Lung (tissue), 12 donors: ENCODE results near the gene PPP2R2C. TPM values are rescaled to one million over a fixed set of nuclear protein-coding genes. Genes with fewer than 3 reads are reported as not detected.

Experiments
- ATAC-seq: fragments of 200-7000 bp; cut with Tn5 transposase; one replicate; pipeline ENCODE4 v1.9.1; 2020; ENCODE audit warnings: moderate number of reproducible peaks; ENCODE audit not compliant: insufficient read depth, low FRiP score
- DNase-seq, 3 donors: peaks; one replicate each; pipeline ENCODE4 v3.0.0-alpha.2; 2013 to 2017
- H3K27ac ChIP-seq, 2 donors: one replicate each; pipeline ENCODE4 v1.5.1; 2013; ENCODE audit warnings: mild to moderate bottlenecking in 2 of 2, moderate library complexity in 2 of 2, control low read depth in 1 of 2, inconsistent platforms in 1 of 2, low read depth in 1 of 2, low read length in 1 of 2
- H3K27me3 ChIP-seq, 3 donors: one replicate each; pipeline ENCODE4 v1.5.1; 2013; ENCODE audit warnings: low read length in 2 of 3; ENCODE audit not compliant: control insufficient read depth in 3 of 3, insufficient read depth in 3 of 3
- H3K36me3 ChIP-seq, 4 donors: one replicate each; pipeline ENCODE4 v1.5.1; 2013; ENCODE audit warnings: low read length in 4 of 4, mild to moderate bottlenecking in 1 of 4, moderate library complexity in 1 of 4; ENCODE audit not compliant: control insufficient read depth in 4 of 4, insufficient read depth in 4 of 4
- H3K4me1 ChIP-seq, 5 donors: one replicate each; pipeline ENCODE4 v1.5.1; 2013; ENCODE audit warnings: low read length in 5 of 5, mild to moderate bottlenecking in 2 of 5, moderate library complexity in 1 of 5; ENCODE audit not compliant: control insufficient read depth in 5 of 5, insufficient read depth in 5 of 5
- H3K4me3 ChIP-seq: one replicate; pipeline ENCODE4 v1.5.1; 2013; ENCODE audit warnings: mild to moderate bottlenecking, control low read depth, moderate library complexity
- H3K9ac ChIP-seq, 2 donors: one replicate each; pipeline ENCODE4 v1.5.1; 2013; ENCODE audit warnings: low read length in 2 of 2, control low read depth in 1 of 2; ENCODE audit not compliant: insufficient read depth in 1 of 2
- H3K9me3 ChIP-seq, 4 donors: one replicate each; pipeline ENCODE4 v1.5.1; 2013; ENCODE audit warnings: low read length in 3 of 4, mild to moderate bottlenecking in 1 of 4, moderate library complexity in 1 of 4; ENCODE audit not compliant: control insufficient read depth in 4 of 4, insufficient read depth in 3 of 4
- WGBS, 2 donors: extraction: QIAGEN DNeasy Blood & Tissue Kit; methylation state at CpG; one replicate each; pipeline ENCODE4 v1.1.7; 2013; 5-methylcytosine and 5-hydroxymethylcytosine counted together
- polyA plus RNA-seq, 2 donors: library from polyadenylated mRNA; stranded (reverse); fragments of 200-250 nt; gene quantifications; one replicate each; pipeline ENCODE4 v1.2.1, GENCODE V29; 2013
- total RNA-seq, 2 donors: library from RNA; depleted of rRNA in 1 of 2; stranded (reverse); fragments of >200 nt in 1 of 2; gene quantifications; one replicate each; pipeline ENCODE4 v1.2.1, GENCODE V29; 2014 to 2021
- TF ChIP-seq, protein P1 (sequence below): IDR thresholded peaks from 2 replicates; pipeline ENCODE4 v1.5.1; 2012; ENCODE audit warnings: mild to moderate bottlenecking; ENCODE audit errors: control extremely low read depth, extremely low read depth
- donor health status: control.
- donor health status: control.
- donor health status: Bipolar disorder and iron deficiency.
- donor health status: healthy.
- donor health status: DM: yes; HTN: yes; CAD: no.

The PPP2R2C gene
- total and polyA plus RNA-seq, 4 donors: 0.03 to 0.57 (median 0.04) TPM

DNA sequence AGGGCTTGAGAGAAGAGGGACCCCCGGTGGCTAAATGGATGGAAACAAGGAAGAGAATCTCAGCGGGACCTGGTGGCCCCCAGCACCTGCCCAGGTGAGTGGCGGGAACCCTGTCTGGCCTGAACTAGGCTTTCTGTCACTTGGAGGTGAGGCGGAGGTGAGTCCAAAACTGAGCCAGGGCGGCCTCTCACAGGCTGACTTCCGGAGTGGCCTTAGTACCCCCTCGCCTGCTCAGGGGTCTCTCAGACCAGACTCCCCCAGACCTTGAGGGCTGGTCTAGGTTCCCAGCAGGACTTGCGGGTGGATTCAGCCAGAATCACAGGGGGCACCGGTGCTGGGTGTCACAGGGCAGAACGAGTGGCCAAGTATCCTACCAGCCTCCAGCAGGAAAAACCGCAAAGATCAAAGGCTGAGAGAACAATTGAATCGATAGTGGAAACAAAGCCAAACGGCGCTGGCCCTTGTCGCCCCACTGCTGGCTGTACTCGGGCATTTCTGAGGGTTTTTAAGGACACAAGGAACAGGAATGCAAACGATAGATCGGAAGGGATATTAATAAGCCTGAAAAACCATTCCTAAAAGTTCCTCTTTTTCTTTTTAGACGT lies 135.0 kb downstream of the PPP2R2C start:
- Histone ChIP-seq H3K27me3 (peaks cover 0 to 23% (median 7%) of the 10 kb centered on the region in 3 donors), H3K9ac (no peak overlapping the region), H3K36me3 (no peaks in the 10 kb centered on the region), H3K4me3 (no peak overlapping the region), H3K9me3 (peaks cover 0 to 7% (median 0%) of the 10 kb centered on the region in 4 donors), H3K4me1 (no peaks in the 10 kb centered on the region), H3K27ac (no peak overlapping the region)
- no peak for ATAC-seq
- 19 to 25% methylated on average over 19 of the region's 19 CpGs for WGBS, 2 donors
- TF ChIP-seq, protein P1, sequence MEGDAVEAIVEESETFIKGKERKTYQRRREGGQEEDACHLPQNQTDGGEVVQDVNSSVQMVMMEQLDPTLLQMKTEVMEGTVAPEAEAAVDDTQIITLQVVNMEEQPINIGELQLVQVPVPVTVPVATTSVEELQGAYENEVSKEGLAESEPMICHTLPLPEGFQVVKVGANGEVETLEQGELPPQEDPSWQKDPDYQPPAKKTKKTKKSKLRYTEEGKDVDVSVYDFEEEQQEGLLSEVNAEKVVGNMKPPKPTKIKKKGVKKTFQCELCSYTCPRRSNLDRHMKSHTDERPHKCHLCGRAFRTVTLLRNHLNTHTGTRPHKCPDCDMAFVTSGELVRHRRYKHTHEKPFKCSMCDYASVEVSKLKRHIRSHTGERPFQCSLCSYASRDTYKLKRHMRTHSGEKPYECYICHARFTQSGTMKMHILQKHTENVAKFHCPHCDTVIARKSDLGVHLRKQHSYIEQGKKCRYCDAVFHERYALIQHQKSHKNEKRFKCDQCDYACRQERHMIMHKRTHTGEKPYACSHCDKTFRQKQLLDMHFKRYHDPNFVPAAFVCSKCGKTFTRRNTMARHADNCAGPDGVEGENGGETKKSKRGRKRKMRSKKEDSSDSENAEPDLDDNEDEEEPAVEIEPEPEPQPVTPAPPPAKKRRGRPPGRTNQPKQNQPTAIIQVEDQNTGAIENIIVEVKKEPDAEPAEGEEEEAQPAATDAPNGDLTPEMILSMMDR: no peak
- no peak for DNase-seq

GRCh38 chr4:6336166-6336565 lies 136.2 kb downstream of the PPP2R2C start:
- H3K9me3 ChIP-seq: peaks cover 0 to 9% (median 0%) of the 10 kb centered on the region in 4 donors
- peaks cover 0 to 23% (median 5%) of the 10 kb centered on the region in 3 donors for H3K27me3 ChIP-seq
- H3K4me1 ChIP-seq: no peaks in the 10 kb centered on the region
- no peak overlapping the region for H3K4me3 ChIP-seq
- TF ChIP-seq, protein P1: no peak
- 78 to 88% methylated on average over 13 of the region's 13 CpGs for WGBS, 2 donors
- H3K9ac ChIP-seq: no peak overlapping the region
- DNase-seq (no peak), ATAC-seq (no peak)
- no peak overlapping the region for H3K27ac ChIP-seq
- H3K36me3 ChIP-seq: no peaks in the 10 kb centered on the region

DNA sequence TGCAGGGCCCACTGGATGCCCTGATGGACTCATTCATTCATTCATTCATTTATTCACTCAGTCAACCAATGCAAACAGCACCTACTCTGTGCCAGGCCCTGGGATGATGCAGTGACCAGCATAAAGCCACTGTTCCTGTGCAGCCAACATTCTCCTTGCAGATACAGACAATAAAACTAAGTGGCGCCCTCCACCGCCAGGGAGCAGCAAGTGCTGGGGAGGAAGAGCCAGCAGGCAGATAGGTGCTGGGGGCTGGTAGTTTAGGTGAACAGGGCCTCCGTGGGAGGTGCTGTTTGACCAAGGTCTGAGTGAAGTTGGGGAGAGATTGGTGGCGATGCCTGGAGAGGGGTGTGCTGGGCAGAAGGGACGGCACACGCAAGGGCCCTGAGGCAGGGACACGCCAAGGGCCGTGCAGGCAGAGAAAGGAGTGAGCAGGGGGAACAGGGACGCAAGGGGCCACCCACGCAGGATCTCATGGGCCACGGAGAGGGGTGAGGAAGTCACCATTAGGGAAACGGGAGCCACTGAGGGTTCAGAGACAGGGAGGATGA lies 137.3 kb downstream of the PPP2R2C start:
- H3K27ac ChIP-seq: no peak overlapping the region
- 63 to 76% methylated on average over 12 of the region's 12 CpGs for WGBS, 2 donors
- peaks cover 0 to 19% (median 5%) of the 10 kb centered on the region in 3 donors for H3K27me3 ChIP-seq
- TF ChIP-seq, protein P1: no peak
- DNase-seq: no peak
- no peak for ATAC-seq
- H3K9ac ChIP-seq: no peak overlapping the region
- no peaks in the 10 kb centered on the region for H3K36me3 ChIP-seq
- no peak overlapping the region for H3K4me3 ChIP-seq
- peaks cover 0 to 9% (median 0%) of the 10 kb centered on the region in 4 donors for H3K9me3 ChIP-seq
- H3K4me1 ChIP-seq: no peaks in the 10 kb centered on the region
